Measurements from ENCODE around the gene BBS1. TPM values are rescaled to one million over a fixed set of nuclear protein-coding genes. Genes with fewer than 3 reads are reported as not detected.
A peak's percentile ranks its signal among the peaks of the same experiment; 100 is the strongest.
"Not testable (repeated sequence)": the region's sequence is repeated elsewhere in the genome, so short reads cannot be mapped to it uniquely, and the experiment has no call there.

The BBS1 gene
- 44.1 and 51.1 TPM in 2 replicates for total RNA-seq
- long read RNA-seq, transcript BBS1-201 (17 exons, 3,423 nt), result major isoform, 18 of 38 reads
- long read RNA-seq, partial matches to known transcripts, result 6 of 38 reads
- long read RNA-seq, other reads (novel, unspliced or antisense), result 12 of 38 reads

GRCh38 chr11:66510271-66510989, at the start of gene BBS1:
TSS of gene BBS1 (plus strand) at chr11:66510635. CDS start at chr11:66510660, 25 bp downstream.
- peak within 1 kb of the TSS; percentile 93 for H3K4me3 Mint-ChIP-seq (ENCODE audit: unreplicated experiment)
- peaks cover 14% of the 10 kb centered on the region for H3K4me1 Mint-ChIP-seq (ENCODE audit: unreplicated experiment)
- no peaks in the 10 kb centered on the region for H3K9me3 Mint-ChIP-seq (ENCODE audit: unreplicated experiment)
- peak within 1 kb of the TSS; percentile 82 for H3K27ac Mint-ChIP-seq (ENCODE audit: unreplicated experiment)
- peak; percentile 93 for DNase-seq (ENCODE audit: extremely low spot score, unreplicated experiment)
- H3K27me3 Mint-ChIP-seq (ENCODE audit: unreplicated experiment), result no peaks in the 10 kb centered on the region
- no peak for TF ChIP-seq CTCF (IDR thresholded peaks at IDR 0.05)
- peaks cover 8% of the 10 kb centered on the region for H3K36me3 Mint-ChIP-seq (ENCODE audit: unreplicated experiment)

GRCh38 chr11:66462010-66462409, 48.4 kb upstream of the BBS1 start:
- DNase-seq (ENCODE audit: extremely low spot score, unreplicated experiment), result no peak
- Mint-ChIP-seq H3K27me3 (ENCODE audit: unreplicated experiment) (peaks cover 8% of the 10 kb centered on the region), H3K4me3 (ENCODE audit: unreplicated experiment) (no peak overlapping the region), H3K36me3 (ENCODE audit: unreplicated experiment) (no peaks in the 10 kb centered on the region), H3K9me3 (ENCODE audit: unreplicated experiment) (peaks cover 4% of the 10 kb centered on the region), H3K27ac (ENCODE audit: unreplicated experiment) (no peak overlapping the region), H3K4me1 (ENCODE audit: unreplicated experiment) (peaks cover 4% of the 10 kb centered on the region)
- TF ChIP-seq CTCF (IDR thresholded peaks at IDR 0.05), result no peak

GRCh38 chr11:66462911-66463310, 47.5 kb upstream of the BBS1 start:
- no peak for DNase-seq (ENCODE audit: extremely low spot score, unreplicated experiment)
- H3K27ac Mint-ChIP-seq (ENCODE audit: unreplicated experiment), result no peak overlapping the region
- no peak overlapping the region for H3K4me3 Mint-ChIP-seq (ENCODE audit: unreplicated experiment)
- no peak for TF ChIP-seq CTCF (IDR thresholded peaks at IDR 0.05)
- H3K4me1 Mint-ChIP-seq (ENCODE audit: unreplicated experiment), result peaks cover 10% of the 10 kb centered on the region
- no peaks in the 10 kb centered on the region for H3K36me3 Mint-ChIP-seq (ENCODE audit: unreplicated experiment)
- H3K9me3 Mint-ChIP-seq (ENCODE audit: unreplicated experiment), result peaks cover 4% of the 10 kb centered on the region
- H3K27me3 Mint-ChIP-seq (ENCODE audit: unreplicated experiment), result peaks cover 8% of the 10 kb centered on the region

- peaks cover 15% of the 10 kb centered on the region for H3K4me1 Mint-ChIP-seq (ENCODE audit: unreplicated experiment)
- not testable (repeated sequence) for H3K9me3 Mint-ChIP-seq (ENCODE audit: unreplicated experiment); H3K27ac Mint-ChIP-seq (ENCODE audit: unreplicated experiment); DNase-seq (ENCODE audit: extremely low spot score, unreplicated experiment); H3K27me3 Mint-ChIP-seq (ENCODE audit: unreplicated experiment); H3K4me3 Mint-ChIP-seq (ENCODE audit: unreplicated experiment); H3K36me3 Mint-ChIP-seq (ENCODE audit: unreplicated experiment)
Observed at GRCh38 chr11:66464116-66464515, 46.3 kb upstream of the BBS1 start.

- Mint-ChIP-seq H3K4me3 (ENCODE audit: unreplicated experiment) (no peak overlapping the region), H3K36me3 (ENCODE audit: unreplicated experiment) (no peaks in the 10 kb centered on the region), H3K27me3 (ENCODE audit: unreplicated experiment) (no peaks in the 10 kb centered on the region), H3K9me3 (ENCODE audit: unreplicated experiment) (peaks cover 4% of the 10 kb centered on the region), H3K4me1 (ENCODE audit: unreplicated experiment) (peaks cover 16% of the 10 kb centered on the region), H3K27ac (ENCODE audit: unreplicated experiment) (no peak overlapping the region)
- TF ChIP-seq CTCF (IDR thresholded peaks at IDR 0.05), result no peak
- DNase-seq (ENCODE audit: extremely low spot score, unreplicated experiment), result no peak
Observed at GRCh38 chr11:66464916-66465315, 45.5 kb upstream of the BBS1 start.

Measured in osteocyte (in vitro differentiated cells).